Upper lobe of left lung (tissue), 4 donors: ENCODE results near the gene RAB6B.

Experiments
- CTCF ChIP-seq, 6 experiments: fragments of 450-650 bp in 4 of 6; fragments of 200-600 bp in 2 of 6; sonication (generic) in 2 of 6; IDR thresholded peaks; one replicate each; pipeline ENCODE4 v1.5.1; 2016 to 2019; ENCODE audit warnings: antibody characterized with exemption in 6 of 6
- EP300 ChIP-seq, 4 donors: sonication (generic); formaldehyde crosslinking; IDR thresholded peaks; one replicate each; pipeline ENCODE4 v1.5.1; 2017; ENCODE audit warnings: antibody characterized with exemption in 4 of 4, control low read depth in 2 of 4
- POLR2AphosphoS5 ChIP-seq, 2 donors: sonication (generic); formaldehyde crosslinking; IDR thresholded peaks; one replicate each; pipeline ENCODE4 v1.5.1; 2017; ENCODE audit warnings: antibody characterized with exemption in 2 of 2

- TF ChIP-seq CTCF (IDR thresholded peaks at IDR 0.05): no peak
- TF ChIP-seq POLR2AphosphoS5 (IDR thresholded peaks at IDR 0.05): no peak
- TF ChIP-seq EP300 (IDR thresholded peaks at IDR 0.05): no peak
These were observed 5.4 kb upstream of the RAB6B start for GRCh38 chr3:133901083-133901482.
